Measurements from ENCODE around the gene EDC3.

- TF ChIP-seq CTCF (IDR thresholded peaks at IDR 0.05) (no peak), EP300 (IDR thresholded peaks at IDR 0.05) (no peak), POLR2A (IDR thresholded peaks at IDR 0.05) (no peak), POLR2AphosphoS5 (IDR thresholded peaks at IDR 0.05) (no peak)
Observed at GRCh38 chr15:74636984-74637383, 58.8 kb downstream of the EDC3 start.
